ENCODE data around the gene PLK5. TPM values are rescaled to one million over a fixed set of nuclear protein-coding genes. Genes with fewer than 3 reads are reported as not detected.

The PLK5 gene
- total RNA-seq (not detected in 2 replicates), polyA plus RNA-seq (not detected in 2 replicates), polyA minus RNA-seq (not detected in 2 replicates)
- not detected for total RNA-seq (2013)

GRCh38 chr19:1523412-1524286 is at the start of gene PLK5:
TSS of gene PLK5 (plus strand) at chr19:1524077. CDS start at chr19:1526997, 2,920 bp downstream.
- DNase-seq (no peak), ATAC-seq (ENCODE audit: low read depth) (no peak)
- Histone ChIP-seq H3K9me3 (ENCODE audit: control extremely low read depth in 1 of 3, control insufficient read depth in 2 of 3, insufficient read depth in 1 of 3, low read length in 2 of 3) (peaks cover 0 to 9% (median 0%) of the 10 kb centered on the region in 3 donors), H3K36me3 (replicated peaks in 1 of 2; ENCODE audit: control extremely low read depth in 1 of 2, control insufficient read depth in 1 of 2, extremely low read depth in 1 of 2, insufficient read depth in 2 of 2, low read length in 1 of 2) (no peaks in the 10 kb centered on the region), H3K4me2 (replicated peaks; ENCODE audit: low read depth, low read length, poor library complexity, severe bottlenecking) (peak within 1 kb of the TSS; percentile 32), H4K20me1 (ENCODE audit: control insufficient read depth, insufficient read depth, low read length, poor library complexity, severe bottlenecking) (no peaks in the 10 kb centered on the region), H3K9ac (ENCODE audit: low read length) (no peak within 1 kb of the TSS), H3K27ac (ENCODE audit: low read length in 2 of 2) (no peak within 1 kb of the TSS), H3K27me3 (replicated peaks in 1 of 4; ENCODE audit: control extremely low read depth in 1 of 4, control insufficient read depth in 3 of 4, insufficient read depth in 4 of 4, low read length in 3 of 4) (peaks cover 0 to 40% (median 16%) of the 10 kb centered on the region in 4 experiments), H3K79me2 (ENCODE audit: control insufficient read depth, insufficient read depth, low read length) (no peaks in the 10 kb centered on the region), H2AFZ (ENCODE audit: insufficient read depth, low read depth, low read length, poor library complexity, severe bottlenecking) (no peak within 1 kb of the TSS), H3K4me3 (ENCODE audit: control extremely low read depth in 1 of 5, extremely low read depth in 1 of 5, insufficient read depth in 1 of 5, low read depth in 2 of 5, low read length in 4 of 5) (no peak within 1 kb of the TSS), H3K4me1 (ENCODE audit: control insufficient read depth in 2 of 2, insufficient read depth in 2 of 2, low read length in 2 of 2) (peaks cover 3 to 8% of the 10 kb centered on the region in 2 donors)
- peak within 1 kb of the TSS; percentile 42 for H3K27ac Mint-ChIP-seq
- peaks cover 35% of the 10 kb centered on the region for H3K27me3 Mint-ChIP-seq
- CTCF ChIA-PET, result no interaction called here
- POLR2A ChIA-PET, result no interaction called here
- TF ChIP-seq EZH2 (IDR thresholded peaks at IDR 0.05; ENCODE audit: borderline replicate concordance, insufficient read depth, low read depth, low read length, poor library complexity, severe bottlenecking) (no peak), CTCF (IDR thresholded peaks at IDR 0.05) (no peak)
- 14% methylated on average over 92 of the region's 92 CpGs for WGBS (ENCODE audit: insufficient coverage)
- intact Hi-C loops (cut with micrococcal nuclease), result no loop called here
- H3K9me3 Mint-ChIP-seq (ENCODE audit: insufficient read depth), result no peaks in the 10 kb centered on the region
- H3K4me3 Mint-ChIP-seq, result peak within 1 kb of the TSS; percentile 67
- peaks cover 7% of the 10 kb centered on the region for H3K4me1 Mint-ChIP-seq
